Thoracic aorta endothelial cell (primary cell): Measurements from ENCODE around the gene APBB1IP. TPM values are rescaled to one million over a fixed set of nuclear protein-coding genes. Genes with fewer than 3 reads are reported as not detected.

Experiments used
- small RNA-seq: library from RNA; depleted of rRNA; stranded (forward); fragments of <200 nt; gene quantifications from one replicate; pipeline ENCODE3, GENCODE V24; 2012
- total RNA-seq: library from RNA; depleted of rRNA; stranded (reverse); fragments of >200 nt; gene quantifications from 2 replicates; pipeline ENCODE4 v1.2.3, GENCODE V29; 2012

The APBB1IP gene, protein sequence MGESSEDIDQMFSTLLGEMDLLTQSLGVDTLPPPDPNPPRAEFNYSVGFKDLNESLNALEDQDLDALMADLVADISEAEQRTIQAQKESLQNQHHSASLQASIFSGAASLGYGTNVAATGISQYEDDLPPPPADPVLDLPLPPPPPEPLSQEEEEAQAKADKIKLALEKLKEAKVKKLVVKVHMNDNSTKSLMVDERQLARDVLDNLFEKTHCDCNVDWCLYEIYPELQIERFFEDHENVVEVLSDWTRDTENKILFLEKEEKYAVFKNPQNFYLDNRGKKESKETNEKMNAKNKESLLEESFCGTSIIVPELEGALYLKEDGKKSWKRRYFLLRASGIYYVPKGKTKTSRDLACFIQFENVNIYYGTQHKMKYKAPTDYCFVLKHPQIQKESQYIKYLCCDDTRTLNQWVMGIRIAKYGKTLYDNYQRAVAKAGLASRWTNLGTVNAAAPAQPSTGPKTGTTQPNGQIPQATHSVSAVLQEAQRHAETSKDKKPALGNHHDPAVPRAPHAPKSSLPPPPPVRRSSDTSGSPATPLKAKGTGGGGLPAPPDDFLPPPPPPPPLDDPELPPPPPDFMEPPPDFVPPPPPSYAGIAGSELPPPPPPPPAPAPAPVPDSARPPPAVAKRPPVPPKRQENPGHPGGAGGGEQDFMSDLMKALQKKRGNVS
- total RNA-seq: not detected in 2 replicates

GRCh38 chr10:26437637-26438461 is at the start of gene APBB1IP:
Gene APBB1IP (plus strand): TSS chr10:26438341. CDS start chr10:26492327, 53,986 bp downstream.

Small RNA genes within 50 kb of the gene (small RNA-seq; reads per million reads assigned to genes)
- not detected for gene RNA5SP307

Other genes starting within 250 kb of the APBB1IP start
- gene GAD2, start 221.6 kb upstream of the APBB1IP start, total RNA-seq: not detected in 2 replicates